Calu3 (cell line): ENCODE results near the gene CYB561A3. TPM values are rescaled to one million over a fixed set of nuclear protein-coding genes. Genes with fewer than 3 reads are reported as not detected.

Experiments
- BruUV-seq: library from RNA; stranded (reverse); fragments of 400-500 nt; replicated peaks from 2 replicates; lab custom pipeline; 2021; lab: Mats Ljungman, UMichigan
- CTCF ChIA-PET: fragments of 300-600 bp; sonication (Branson Sonifier 250); formaldehyde crosslinking; loops from one replicate; lab custom pipeline; 2022; ENCODE audit warnings: antibody characterized with exemption; lab: Charles Lee
- DNase-seq: peaks from one replicate; pipeline ENCODE4 v3.0.0; 2022
- H3K27ac Mint-ChIP-seq: one replicate; pipeline ENCODE4 v1.8.0; 2022; ENCODE audit warnings: mixed read lengths; ENCODE audit not compliant: unreplicated experiment
- H3K27me3 Mint-ChIP-seq: one replicate; pipeline ENCODE4 v1.8.0; 2022; ENCODE audit warnings: mixed read lengths; ENCODE audit not compliant: unreplicated experiment
- H3K36me3 Mint-ChIP-seq: one replicate; pipeline ENCODE4 v1.8.0; 2022; ENCODE audit warnings: mild to moderate bottlenecking, moderate library complexity, mixed read lengths; ENCODE audit not compliant: insufficient read depth, unreplicated experiment
- H3K4me1 Mint-ChIP-seq: one replicate; pipeline ENCODE4 v1.8.0; 2022; ENCODE audit warnings: mild to moderate bottlenecking, low read depth, mixed read lengths; ENCODE audit not compliant: unreplicated experiment
- H3K4me3 Mint-ChIP-seq: one replicate; pipeline ENCODE4 v1.8.0; 2022; ENCODE audit warnings: mild to moderate bottlenecking, low read depth, moderate library complexity, mixed read lengths; ENCODE audit not compliant: unreplicated experiment
- H3K9me3 Mint-ChIP-seq: one replicate; pipeline ENCODE4 v1.8.0; 2022; ENCODE audit warnings: low read depth, mixed read lengths; ENCODE audit not compliant: unreplicated experiment
- CTCF ChIP-seq: fragments of 200-600 bp; IDR thresholded peaks from one replicate; pipeline ENCODE4 v1.8.0; 2022; ENCODE audit warnings: antibody characterized with exemption; ENCODE audit not compliant: unreplicated experiment
- intact Hi-C: fragments of 100-400 bp; cut with micrococcal nuclease; formaldehyde crosslinking; loops from one replicate; pipeline ENCODE4 v1.10.0; 2022; ENCODE audit not compliant: unreplicated experiment
- total RNA-seq: library from RNA; stranded (reverse); gene quantifications from 2 replicates; pipeline ENCODE4 v1.2.3, GENCODE V29; 2022

CYB561A3 gene
- total RNA-seq, 1 experiment from 2014 or later, result 39.2 TPM

GRCh38 chr11:61327669-61328071, 34.0 kb downstream of the CYB561A3 start:
- Mint-ChIP-seq H3K4me1 (peaks cover 13% of the 10 kb centered on the region), H3K9me3 (no peaks in the 10 kb centered on the region), H3K36me3 (peaks cover 66% of the 10 kb centered on the region), H3K27me3 (no peaks in the 10 kb centered on the region), H3K27ac (no peak overlapping the region), H3K4me3 (no peak overlapping the region)
- no TSS peak for BruUV-seq
- CTCF ChIA-PET, result no interaction called here
- intact Hi-C loops, result no loop called here
- no peak for DNase-seq
- TF ChIP-seq CTCF, result no peak

GRCh38 chr11:61325649-61326414, 35.9 kb downstream of the CYB561A3 start:
- CTCF ChIA-PET, result no interaction called here
- BruUV-seq, result no TSS peak
- peaks cover 66% of the 10 kb centered on the region for H3K36me3 Mint-ChIP-seq

GRCh38 chr11:61315260-61315659, 46.4 kb downstream of the CYB561A3 start:
- no peaks in the 10 kb centered on the region for H3K4me1 Mint-ChIP-seq
- H3K4me3 Mint-ChIP-seq, result no peak overlapping the region
- intact Hi-C loops, result no loop called here

More at GRCh38 chr11:61325649-61326414, 35.9 kb downstream of the CYB561A3 start:
- Mint-ChIP-seq H3K4me1 (no peaks in the 10 kb centered on the region), H3K27ac (no peak overlapping the region), H3K27me3 (no peaks in the 10 kb centered on the region), H3K4me3 (no peak overlapping the region), H3K9me3 (no peaks in the 10 kb centered on the region)
- intact Hi-C loops, result no loop called here
- no peak for TF ChIP-seq CTCF
- no peak for DNase-seq

GRCh38 chr11:61310749-61311148, 50.9 kb downstream of the CYB561A3 start:
- Mint-ChIP-seq H3K27ac (no peak overlapping the region), H3K4me1 (no peaks in the 10 kb centered on the region), H3K27me3 (no peaks in the 10 kb centered on the region), H3K4me3 (no peak overlapping the region), H3K36me3 (peaks cover 20% of the 10 kb centered on the region), H3K9me3 (no peaks in the 10 kb centered on the region)
- intact Hi-C loops, result no loop called here
- TF ChIP-seq CTCF, result no peak
- no TSS peak for BruUV-seq
- CTCF ChIA-PET, result interaction anchor here (0.6 to 1.3 kb wide), 2 partner anchors 20 to 417 kb away, joined by 3 read pairs; no protein-coding TSS in a partner anchor
- DNase-seq, result no peak

More at GRCh38 chr11:61315260-61315659, 46.4 kb downstream of the CYB561A3 start:
- Mint-ChIP-seq H3K27me3 (no peaks in the 10 kb centered on the region), H3K36me3 (peaks cover 34% of the 10 kb centered on the region), H3K27ac (no peak overlapping the region), H3K9me3 (no peaks in the 10 kb centered on the region)
- CTCF ChIA-PET, result interaction anchor here (0.6 kb wide), 2 partner anchors 101 to 1254 kb away, joined by 3 to 6 read pairs; no protein-coding TSS in a partner anchor
- no peak for TF ChIP-seq CTCF
- no TSS peak for BruUV-seq
- DNase-seq, result no peak
